Measurements from ENCODE around the gene KIF1A.
"Not testable (repeated sequence)": the region's sequence is repeated elsewhere in the genome, so short reads cannot be mapped to it uniquely, and the experiment has no call there.

Gene KIF1A

GRCh38 chr2:240687045-240687740 is 132.8 kb downstream of the KIF1A start:
- ChIA-PET POLR2A (ENCODE audit: low non-redundant PET) (no interaction called here), CTCF (interaction anchor here (0.5 to 0.7 kb wide), 2 partner anchors 16 to 37 kb away, joined by 4 read pairs; no protein-coding TSS in a partner anchor)

GRCh38 chr2:240686460-240686859 is 133.6 kb downstream of the KIF1A start:
- no peak for TF ChIP-seq CTCF (conservative IDR thresholded peaks at IDR 0.05; ENCODE audit: low read depth)
- H3K27ac ChIP-seq = no peak overlapping the region
- DNase-seq (ENCODE audit: low spot score) = no peak
- POLR2A ChIA-PET (ENCODE audit: low non-redundant PET) = no interaction called here
- CTCF ChIA-PET = interaction anchor here (0.7 kb wide), 1 partner anchor 37 kb away, joined by 4 read pairs; no protein-coding TSS in a partner anchor

More at GRCh38 chr2:240687045-240687740, 132.8 kb downstream of the KIF1A start:
- DNase-seq (ENCODE audit: low spot score) = no peak
- no peak for TF ChIP-seq CTCF (conservative IDR thresholded peaks at IDR 0.05; ENCODE audit: low read depth)
- H3K27ac ChIP-seq = no peak overlapping the region

GRCh38 chr2:240685771-240686371 is 134.1 kb downstream of the KIF1A start:
- no peak overlapping the region for H3K27ac ChIP-seq
- ChIA-PET POLR2A (ENCODE audit: low non-redundant PET) (no interaction called here), CTCF (no interaction called here)
- DNase-seq (ENCODE audit: low spot score) = no peak
- no peak for TF ChIP-seq CTCF (conservative IDR thresholded peaks at IDR 0.05; ENCODE audit: low read depth)

GRCh38 chr2:240683980-240684728 is 135.9 kb downstream of the KIF1A start:
- CTCF ChIA-PET; DNase-seq (ENCODE audit: low spot score); H3K27ac ChIP-seq; POLR2A ChIA-PET (ENCODE audit: low non-redundant PET): not testable (repeated sequence)

GRCh38 chr2:240683329-240683979 is 136.6 kb downstream of the KIF1A start:
- H3K27ac ChIP-seq; POLR2A ChIA-PET (ENCODE audit: low non-redundant PET); DNase-seq (ENCODE audit: low spot score); CTCF ChIA-PET: not testable (repeated sequence)

GRCh38 chr2:240682431-240683224 is 137.4 kb downstream of the KIF1A start, which contains the start of gene AQP12B:
TSS of gene AQP12B (minus strand) at chr2:240682885. CDS start at chr2:240682837, 48 bp downstream.
- DNase-seq (ENCODE audit: low spot score); H3K27ac ChIP-seq; POLR2A ChIA-PET (ENCODE audit: low non-redundant PET); CTCF ChIA-PET: not testable (repeated sequence)

- POLR2A ChIA-PET (ENCODE audit: low non-redundant PET); H3K27ac ChIP-seq; DNase-seq (ENCODE audit: low spot score); CTCF ChIA-PET: not testable (repeated sequence)
Measured at GRCh38 chr2:240680185-240680584, 139.8 kb downstream of the KIF1A start.

- H3K27ac ChIP-seq; POLR2A ChIA-PET (ENCODE audit: low non-redundant PET); CTCF ChIA-PET; DNase-seq (ENCODE audit: low spot score): not testable (repeated sequence)
Measured at GRCh38 chr2:240678909-240679308, 141.1 kb downstream of the KIF1A start.

- DNase-seq (ENCODE audit: low spot score); POLR2A ChIA-PET (ENCODE audit: low non-redundant PET); H3K27ac ChIP-seq; CTCF ChIA-PET: not testable (repeated sequence)
Measured at GRCh38 chr2:240678043-240678442, 142.0 kb downstream of the KIF1A start.

GRCh38 chr2:240675345-240675744 is 144.7 kb downstream of the KIF1A start:
- DNase-seq (ENCODE audit: low spot score); H3K27ac ChIP-seq; CTCF ChIA-PET; POLR2A ChIA-PET (ENCODE audit: low non-redundant PET): not testable (repeated sequence)

- POLR2A ChIA-PET (ENCODE audit: low non-redundant PET); DNase-seq (ENCODE audit: low spot score); CTCF ChIA-PET; H3K27ac ChIP-seq: not testable (repeated sequence)
Measured at GRCh38 chr2:240674461-240675184, 145.4 kb downstream of the KIF1A start.
